ENCODE data around the gene CLEC3B. TPM values are rescaled to one million over a fixed set of nuclear protein-coding genes. Genes with fewer than 3 reads are reported as not detected.
A peak's percentile ranks its signal among the peaks of the same experiment; 100 is the strongest.

Gene CLEC3B
- total RNA-seq, 2 donors from 2014 or later, result 138 to 180 TPM

- Histone ChIP-seq H3K4me1 (peaks cover 0 to 47% of the 10 kb centered on the region in 2 donors), H3K27ac (peak overlapping the region; percentile 70 to 87), H3K36me3 (peaks cover 1% of the 10 kb centered on the region), H3K9me3 (no peaks in the 10 kb centered on the region), H3K4me3 (no peak overlapping the region), H3K27me3 (no peaks in the 10 kb centered on the region)
- TF ChIP-seq CTCF (IDR thresholded peaks at IDR 0.05), result no peak
- no peak for DNase-seq (ENCODE audit: low spot score)
Observed at GRCh38 chr3:45012577-45012976, 13.5 kb upstream of the CLEC3B start.

GRCh38 chr3:45016916-45017315, 9.2 kb upstream of the CLEC3B start:
- no peaks in the 10 kb centered on the region for H3K9me3 ChIP-seq
- H3K27me3 ChIP-seq, result no peaks in the 10 kb centered on the region
- no peak overlapping the region for H3K4me3 ChIP-seq
- H3K4me1 ChIP-seq, result peaks cover 0 to 31% of the 10 kb centered on the region in 2 donors
- no peak overlapping the region for H3K27ac ChIP-seq
- H3K36me3 ChIP-seq, result no peaks in the 10 kb centered on the region
- no peak for DNase-seq (ENCODE audit: low spot score)
- TF ChIP-seq CTCF (IDR thresholded peaks at IDR 0.05), result no peak

GRCh38 chr3:45017821-45018220, 8.3 kb upstream of the CLEC3B start:
- Histone ChIP-seq H3K27me3 (no peaks in the 10 kb centered on the region), H3K36me3 (no peaks in the 10 kb centered on the region), H3K27ac (no peak overlapping the region), H3K4me3 (no peak overlapping the region), H3K4me1 (peaks cover 0 to 27% of the 10 kb centered on the region in 2 donors), H3K9me3 (no peaks in the 10 kb centered on the region)
- TF ChIP-seq CTCF (IDR thresholded peaks at IDR 0.05), result no peak
- DNase-seq (ENCODE audit: low spot score), result no peak

GRCh38 chr3:45020534-45020933, 5.6 kb upstream of the CLEC3B start:
- peaks cover 0 to 33% of the 10 kb centered on the region in 2 donors for H3K4me1 ChIP-seq
- no peaks in the 10 kb centered on the region for H3K36me3 ChIP-seq
- peak overlapping the region in 1 of 2 donors; percentile 22 for H3K27ac ChIP-seq

GRCh38 chr3:45021524-45022297, 4.4 kb upstream of the CLEC3B start:
- H3K36me3 ChIP-seq, result no peaks in the 10 kb centered on the region
- H3K9me3 ChIP-seq, result no peaks in the 10 kb centered on the region
- no peaks in the 10 kb centered on the region for H3K27me3 ChIP-seq
- no peak overlapping the region for H3K4me3 ChIP-seq
- peak overlapping the region; percentile 22 to 51 for H3K27ac ChIP-seq
- TF ChIP-seq CTCF (IDR thresholded peaks at IDR 0.05), result no peak
- no peak for DNase-seq (ENCODE audit: low spot score)
- H3K4me1 ChIP-seq, result peaks cover 0 to 44% of the 10 kb centered on the region in 2 donors

More at GRCh38 chr3:45020534-45020933, 5.6 kb upstream of the CLEC3B start:
- Histone ChIP-seq H3K27me3 (no peaks in the 10 kb centered on the region), H3K4me3 (no peak overlapping the region), H3K9me3 (no peaks in the 10 kb centered on the region)
- no peak for TF ChIP-seq CTCF (IDR thresholded peaks at IDR 0.05)
- DNase-seq (ENCODE audit: low spot score), result no peak

Data from right atrium auricular region (tissue), 2 donors.